Endothelial cell of umbilical vein (primary cell): Measurements from ENCODE around the gene SPACA9. TPM values are rescaled to one million over a fixed set of nuclear protein-coding genes. Genes with fewer than 3 reads are reported as not detected.

Source experiments
- BruUV-seq: library from RNA; stranded (reverse); fragments of 400-500 nt; replicated peaks from 2 replicates; lab custom pipeline; 2021; lab: Mats Ljungman, UMichigan
- CTCF ChIA-PET: fragments of 300-600, 350-600 bp; sonication (Branson Sonifier 250); formaldehyde crosslinking; loops from one replicate; lab custom pipeline; 2021; ENCODE audit warnings: antibody characterized with exemption, inconsistent platforms; lab: Charles Lee
- POLR2A ChIA-PET: fragments of 300-600, 350-600 bp; sonication (Branson Sonifier 250); formaldehyde crosslinking; loops from one replicate; lab custom pipeline; 2021; ENCODE audit warnings: antibody characterized with exemption, inconsistent platforms; lab: Charles Lee
- DNase-seq: peaks from one replicate; pipeline ENCODE4 v3.0.0-alpha.2; 2011; ENCODE audit warnings: low read depth, low spot score
- FAIRE-seq: peaks from 2 replicates; lab custom pipeline; 2011; peaks lifted over from hg19 to GRCh38; lab: Jason Lieb, UNC
- H2AFZ ChIP-seq: 2 replicates; pipeline ENCODE4 v1.6.0; 2012; ENCODE audit warnings: low read depth, low read length, control low read depth, inconsistent platforms
- H3K27ac ChIP-seq: 2 replicates; pipeline ENCODE4 v1.5.1; 2011; ENCODE audit warnings: low read depth, mild to moderate bottlenecking, control low read depth, low read length, moderate library complexity; ENCODE audit not compliant: insufficient read depth
- H3K27me3 ChIP-seq, 2 experiments: 2 replicates each; pipeline versions ENCODE4 v1.6.0 to v1.6.1; 2011; ENCODE audit warnings: low read length in 2 of 2, mixed read lengths in 1 of 2; ENCODE audit not compliant: control insufficient read depth in 2 of 2, insufficient read depth in 2 of 2
- H3K36me3 ChIP-seq, 2 experiments: 2 replicates in 1 of 2; 3 replicates in 1 of 2; pipeline ENCODE4 v1.5.1; 2011; ENCODE audit warnings: low read length in 2 of 2, mild to moderate bottlenecking in 1 of 2, moderate library complexity in 1 of 2; ENCODE audit not compliant: control insufficient read depth in 2 of 2, insufficient read depth in 2 of 2; ENCODE audit errors: extremely low read depth in 1 of 2
- H3K4me1 ChIP-seq: 3 replicates; pipeline ENCODE4 v1.5.1; 2011; ENCODE audit warnings: mild to moderate bottlenecking, low read length; ENCODE audit not compliant: control insufficient read depth, insufficient read depth; ENCODE audit errors: extremely low read depth
- H3K4me2 ChIP-seq: 2 replicates; pipeline ENCODE4 v1.6.1; 2011; ENCODE audit warnings: low read length, control low read depth, mixed read lengths; ENCODE audit not compliant: insufficient read depth
- H3K4me3 ChIP-seq, 3 experiments: fragments of 200-600 bp in 1 of 3; sonication (generic), shearing (Covaris generic) in 1 of 3; replicated peaks in 1 of 3; 2 replicates each; pipeline ENCODE4 v1.5.1; 2011 to 2016; ENCODE audit warnings: control low read depth in 3 of 3, low read length in 3 of 3, mild to moderate bottlenecking in 2 of 3, inconsistent platforms in 1 of 3, low read depth in 1 of 3, moderate library complexity in 1 of 3; ENCODE audit not compliant: insufficient read depth in 1 of 3
- H3K79me2 ChIP-seq: 2 replicates; pipeline ENCODE4 v1.6.0; 2012; ENCODE audit warnings: low read length, inconsistent platforms; ENCODE audit not compliant: control insufficient read depth, insufficient read depth
- H3K9ac ChIP-seq: replicated peaks from 2 replicates; pipeline ENCODE3; 2011; ENCODE audit warnings: low read length, control low read depth; ENCODE audit not compliant: insufficient read depth; ENCODE audit errors: extremely low read depth
- H3K9me1 ChIP-seq: replicated peaks from 3 replicates; pipeline ENCODE4 v1.6.0; 2011; ENCODE audit warnings: mild to moderate bottlenecking, low read length; ENCODE audit not compliant: control insufficient read depth, insufficient read depth; ENCODE audit errors: extremely low read depth
- H3K9me3 ChIP-seq: replicated peaks from 2 replicates; pipeline ENCODE4 v1.5.1; 2012; ENCODE audit warnings: low read length, inconsistent platforms; ENCODE audit not compliant: control insufficient read depth, insufficient read depth
- H4K20me1 ChIP-seq: replicated peaks from 2 replicates; pipeline ENCODE3; 2011; ENCODE audit warnings: mild to moderate bottlenecking, low read length; ENCODE audit not compliant: control insufficient read depth, insufficient read depth; ENCODE audit errors: extremely low read depth
- CTCF ChIP-seq, 2 donors: IDR thresholded peaks; 1 replicate in 1 of 2; 2 replicates in 1 of 2; pipeline ENCODE4 v1.5.1; 2011; ENCODE audit warnings: low read length in 2 of 2, mild to moderate bottlenecking in 2 of 2, moderate library complexity in 2 of 2, control low read depth in 1 of 2, inconsistent platforms in 1 of 2, low read depth in 1 of 2; ENCODE audit not compliant: insufficient read depth in 1 of 2; ENCODE audit errors: extremely low read depth in 1 of 2
- FOS ChIP-seq: IDR thresholded peaks from 2 replicates; pipeline ENCODE4 v1.6.1; 2011; ENCODE audit warnings: mild to moderate bottlenecking, low read length, moderate library complexity, borderline replicate concordance; ENCODE audit not compliant: insufficient read depth
- GATA2 ChIP-seq: IDR thresholded peaks from 2 replicates; pipeline ENCODE4 v1.7.0; 2011; ENCODE audit warnings: low read depth, mild to moderate bottlenecking, moderate library complexity, mixed read lengths, low read length; ENCODE audit not compliant: insufficient read length, insufficient read depth
- JUN ChIP-seq: IDR thresholded peaks from 2 replicates; pipeline ENCODE4 v1.6.1; 2011; ENCODE audit warnings: borderline replicate concordance, low read depth; ENCODE audit not compliant: insufficient read length, insufficient read depth
- MAX ChIP-seq: IDR thresholded peaks from 2 replicates; pipeline ENCODE4 v1.6.1; 2011; ENCODE audit not compliant: insufficient read depth, insufficient read length
- POLR2A ChIP-seq: IDR thresholded peaks from 2 replicates; pipeline ENCODE4 v1.6.1; 2012; ENCODE audit warnings: low read depth, mild to moderate bottlenecking, control low read depth, low read length
- POLR2AphosphoS5 ChIP-seq: IDR thresholded peaks from 2 replicates; pipeline ENCODE4 v1.6.1; 2012; ENCODE audit warnings: low read depth, mild to moderate bottlenecking, control low read depth, low read length, moderate library complexity; ENCODE audit not compliant: insufficient read depth
- dilution Hi-C: fragments of 300-500 bp; cut with MboI; formaldehyde crosslinking; loops from one replicate; pipeline ENCODE4 v1.15.0; 2019; ENCODE audit warnings: low sequenced_read_pairs; ENCODE audit not compliant: extremely low pct_ligation_motif_present
- intact Hi-C: fragments of 100-400 bp; cut with micrococcal nuclease; formaldehyde crosslinking; loops from one replicate; pipeline ENCODE4 v1.10.0; 2022
- polyA plus RNA-seq, 4 experiments: library from polyadenylated mRNA; depleted of rRNA in 3 of 4; stranded (reverse) in 3 of 4; unstranded in 1 of 4; fragments of >200 nt; gene quantifications; 2 replicates each; pipeline versions ENCODE4 v1.2.1 to v1.2.3, GENCODE V29; 2011 to 2012; ENCODE audit warnings: missing spikeins in 1 of 4
- total RNA-seq: library from RNA; stranded (reverse); gene quantifications from 2 replicates; pipeline ENCODE4 v1.2.3, GENCODE V29; 2021

SPACA9 gene
- total and polyA plus RNA-seq, 2 donors (not counting 3 experiments of a cell fraction or from before 2014, with no cell fraction given): 2.6 to 3.6 TPM

GRCh38 chr9:132875159-132875558 is 3.5 kb upstream of the SPACA9 start:
- BruUV-seq: no TSS peak

More at GRCh38 chr9:132875159-132875558, 3.5 kb upstream of the SPACA9 start:
- H2AFZ ChIP-seq: no peak overlapping the region
- no peaks in the 10 kb centered on the region for H4K20me1 ChIP-seq
- no peaks in the 10 kb centered on the region for H3K36me3 ChIP-seq
- no peaks in the 10 kb centered on the region for H3K79me2 ChIP-seq
- ChIA-PET POLR2A (no interaction called here), CTCF (no interaction called here)
- no peak overlapping the region for H3K27ac ChIP-seq
- no peaks in the 10 kb centered on the region for H3K9me3 ChIP-seq
- H3K27me3 ChIP-seq: peaks cover 0 to 3% of the 10 kb centered on the region in 2 experiments
- no peak overlapping the region for H3K4me2 ChIP-seq
- DNase-seq: no peak
- TF ChIP-seq JUN (no peak), POLR2A (no peak), GATA2 (no peak), CTCF (IDR thresholded peaks at IDR 0.05; ENCODE audit: extremely low read depth in 1 of 2, insufficient read depth in 1 of 2, low read depth in 1 of 2, low read length in 2 of 2) (no peak), MAX (no peak), POLR2AphosphoS5 (no peak), FOS (no peak)
- no peak overlapping the region for H3K9ac ChIP-seq
- H3K9me1 ChIP-seq: no peaks in the 10 kb centered on the region
- intact Hi-C loops (no loop called here), dilution Hi-C loops (no loop called here)
- H3K4me1 ChIP-seq: peaks cover 2% of the 10 kb centered on the region
- H3K4me3 ChIP-seq: no peak overlapping the region
- FAIRE-seq: no peak
